GM18867 (cell line): ENCODE data around the gene PLEKHF1.
"Not testable (repeated sequence)": the region's sequence is repeated elsewhere in the genome, so short reads cannot be mapped to it uniquely, and the experiment has no call there.

ENCODE experiments used
- ATAC-seq: cut with Tn5 transposase; IDR thresholded peaks from one replicate; pipeline ENCODE4 v1.9.1; 2021; ENCODE audit warnings: mild to moderate bottlenecking, moderate library complexity; ENCODE audit not compliant: unreplicated experiment

PLEKHF1 gene, protein sequence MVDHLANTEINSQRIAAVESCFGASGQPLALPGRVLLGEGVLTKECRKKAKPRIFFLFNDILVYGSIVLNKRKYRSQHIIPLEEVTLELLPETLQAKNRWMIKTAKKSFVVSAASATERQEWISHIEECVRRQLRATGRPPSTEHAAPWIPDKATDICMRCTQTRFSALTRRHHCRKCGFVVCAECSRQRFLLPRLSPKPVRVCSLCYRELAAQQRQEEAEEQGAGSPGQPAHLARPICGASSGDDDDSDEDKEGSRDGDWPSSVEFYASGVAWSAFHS

GRCh38 chr19:29665215-29665825 lies at the start of gene PLEKHF1:
Gene PLEKHF1 (plus strand): TSS chr19:29665461. CDS start chr19:29673840, 8,379 bp downstream.
- ATAC-seq: peak; percentile 88

- no peak for ATAC-seq
These were observed 49.3 kb upstream of the PLEKHF1 start for GRCh38 chr19:29615891-29616425.

DNA sequence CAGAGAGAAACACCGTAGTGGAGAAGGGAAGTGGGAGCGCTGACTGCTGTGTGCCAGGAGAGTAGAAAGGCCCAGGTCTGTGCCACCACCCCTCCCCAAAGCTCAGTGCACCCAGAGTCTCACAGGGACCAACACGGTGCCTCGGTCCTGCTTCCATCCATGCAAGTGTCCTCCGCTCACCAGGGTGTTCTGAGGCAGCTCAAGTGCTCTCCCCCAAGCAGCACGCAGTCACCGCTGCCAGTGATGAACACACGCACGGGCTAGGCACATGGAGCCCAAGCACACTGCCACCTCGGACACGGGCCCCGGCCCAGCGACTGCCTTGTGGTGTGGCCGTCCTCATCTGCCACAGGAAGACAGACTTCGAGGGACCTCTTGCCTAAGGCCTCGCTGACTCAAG lies 48.7 kb upstream of the PLEKHF1 start:
- ATAC-seq: no peak

- no peak for ATAC-seq
These were observed 47.6 kb upstream of the PLEKHF1 start for GRCh38 chr19:29617366-29618266.

DNA sequence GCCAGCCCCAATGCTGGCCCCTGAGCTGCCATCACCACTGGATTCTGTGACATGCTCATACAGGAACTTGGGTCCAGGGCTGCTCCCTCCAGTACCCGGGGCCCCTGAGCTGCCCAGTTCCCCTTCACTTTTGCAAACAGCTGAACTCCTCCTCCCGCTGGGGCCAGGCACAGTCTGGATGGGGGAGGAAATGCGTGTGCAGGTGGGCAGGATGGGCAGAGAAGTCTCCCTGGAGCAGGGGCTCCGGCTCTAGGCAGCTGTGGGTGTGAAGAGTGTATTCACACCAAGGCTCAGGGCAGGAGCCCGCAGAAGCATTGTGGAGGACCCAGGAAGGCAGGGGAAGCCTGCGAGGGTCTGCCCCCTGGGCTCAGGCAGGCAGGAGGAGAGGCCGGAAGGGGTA lies 46.8 kb upstream of the PLEKHF1 start:
- no peak for ATAC-seq

DNA sequence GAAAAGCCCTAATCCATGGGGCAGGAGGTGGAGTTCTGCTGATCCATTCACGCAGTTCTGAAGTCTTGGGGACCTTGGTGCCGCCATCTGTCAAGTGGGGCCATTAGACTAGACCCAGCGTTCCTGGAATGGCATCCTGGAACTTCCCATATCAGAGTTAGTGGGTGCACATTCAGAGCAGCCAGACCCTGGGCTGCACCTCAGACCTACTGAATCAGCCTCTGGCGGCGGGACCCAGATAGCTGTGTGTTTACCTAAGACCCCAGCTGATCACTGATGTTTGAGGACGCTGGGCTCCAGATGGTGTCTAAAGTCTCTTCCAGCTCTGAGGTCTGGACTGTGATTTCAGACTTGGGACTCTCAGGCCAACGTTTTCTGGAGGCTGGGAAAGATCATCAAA lies 46.4 kb upstream of the PLEKHF1 start:
- ATAC-seq: no peak

DNA sequence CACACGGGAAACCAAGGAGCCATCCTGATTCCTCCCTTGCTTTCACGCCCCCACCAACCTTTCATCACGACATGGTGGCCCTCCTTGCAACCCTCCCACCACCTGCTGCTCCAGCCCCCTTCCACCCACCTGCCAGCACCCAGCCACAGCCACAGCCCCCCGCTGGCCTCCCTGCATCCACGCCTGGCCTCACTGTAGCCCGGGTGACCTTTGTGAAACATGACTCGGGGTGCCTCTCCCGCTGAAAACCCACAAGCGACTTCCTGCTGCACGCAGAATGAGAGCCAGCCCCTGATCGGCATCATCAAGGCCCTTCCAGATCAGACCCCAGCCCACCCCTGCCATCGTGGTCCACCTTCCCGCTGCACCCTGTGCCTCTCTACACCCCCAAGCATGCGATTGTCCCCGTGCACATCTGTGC lies 44.3 kb upstream of the PLEKHF1 start:
- ATAC-seq: no peak

DNA sequence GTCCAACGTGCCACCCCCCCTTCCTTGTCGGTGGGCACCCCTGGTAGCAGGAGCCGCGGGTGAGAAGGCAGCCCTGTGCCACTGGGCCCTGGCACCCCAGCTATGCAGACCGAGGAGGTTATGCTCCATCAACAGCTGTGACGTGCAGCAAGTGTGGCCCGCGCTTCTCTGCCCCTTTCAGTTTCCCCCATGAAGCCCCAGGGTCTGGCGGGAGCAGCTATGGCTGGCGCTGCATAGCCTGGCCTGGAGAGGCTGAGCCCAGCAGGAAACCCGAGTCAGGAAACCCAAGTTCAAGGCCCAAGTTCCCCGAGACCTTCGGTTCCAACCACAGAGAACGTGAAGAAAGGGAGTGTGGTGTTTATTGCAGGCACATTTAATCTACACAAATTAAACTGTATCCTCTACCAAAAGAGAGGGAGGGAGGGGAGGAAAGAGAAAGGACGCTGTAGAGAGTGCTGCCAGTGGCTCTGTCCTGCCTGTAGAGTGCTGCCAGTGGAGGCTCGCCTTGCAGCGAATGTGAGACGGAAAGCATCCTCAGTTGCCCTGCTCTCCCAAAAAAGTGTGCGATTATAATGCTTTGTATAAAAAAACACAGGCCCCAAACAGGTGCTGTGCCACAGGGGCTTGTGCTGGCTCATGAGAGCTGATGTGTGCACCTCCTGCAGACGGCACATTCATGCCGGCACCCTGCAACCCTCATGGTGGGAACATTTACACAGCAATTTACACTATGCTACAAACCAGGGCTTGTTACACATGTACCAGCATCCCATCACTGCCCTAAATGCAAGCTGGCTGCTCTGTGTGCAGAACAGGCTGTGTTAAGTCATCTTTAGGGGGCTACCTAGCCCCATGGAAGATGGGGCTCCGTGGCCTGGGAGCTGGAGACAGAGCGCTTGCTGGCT lies 42.8 kb upstream of the PLEKHF1 start:
- ATAC-seq: peak; percentile 58

DNA sequence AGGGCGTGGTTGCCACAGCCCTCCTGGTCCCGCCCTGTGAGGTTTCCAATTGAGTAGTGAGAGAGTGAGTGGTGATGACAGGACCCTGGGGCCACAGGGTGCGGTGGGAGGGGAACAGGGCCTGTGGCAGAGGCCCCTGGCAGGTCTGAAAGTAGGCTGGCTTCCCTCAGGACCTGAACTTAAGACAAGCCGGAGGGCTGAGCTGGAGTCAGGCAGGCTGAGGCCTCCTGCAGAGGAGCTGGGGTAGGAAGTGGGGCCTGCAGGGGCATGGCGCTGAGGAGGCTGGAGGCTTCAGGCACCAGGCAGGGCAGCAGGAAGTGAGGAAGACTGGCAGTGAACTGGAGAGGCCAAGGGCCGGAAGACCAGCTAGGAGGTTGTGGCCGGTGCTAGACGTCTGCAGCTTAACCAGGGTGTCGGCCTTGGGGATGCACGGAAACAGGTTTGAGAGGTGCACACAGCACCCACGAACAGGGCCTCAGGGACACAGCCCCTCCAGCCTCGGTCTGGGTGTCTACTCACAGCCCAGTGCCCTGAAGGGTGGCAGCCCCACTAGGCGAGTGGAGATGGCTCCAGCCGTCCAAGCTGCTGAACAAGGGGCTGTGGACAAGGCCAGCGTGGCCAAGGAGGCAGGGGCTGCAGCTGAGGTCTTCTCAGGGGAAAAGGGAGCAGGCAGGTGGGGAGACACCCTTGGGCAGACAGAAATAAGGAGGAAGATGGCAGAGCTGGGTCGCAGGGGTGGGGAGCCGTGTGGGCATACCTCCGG lies 41.4 kb upstream of the PLEKHF1 start:
- ATAC-seq: peak; percentile 77

DNA sequence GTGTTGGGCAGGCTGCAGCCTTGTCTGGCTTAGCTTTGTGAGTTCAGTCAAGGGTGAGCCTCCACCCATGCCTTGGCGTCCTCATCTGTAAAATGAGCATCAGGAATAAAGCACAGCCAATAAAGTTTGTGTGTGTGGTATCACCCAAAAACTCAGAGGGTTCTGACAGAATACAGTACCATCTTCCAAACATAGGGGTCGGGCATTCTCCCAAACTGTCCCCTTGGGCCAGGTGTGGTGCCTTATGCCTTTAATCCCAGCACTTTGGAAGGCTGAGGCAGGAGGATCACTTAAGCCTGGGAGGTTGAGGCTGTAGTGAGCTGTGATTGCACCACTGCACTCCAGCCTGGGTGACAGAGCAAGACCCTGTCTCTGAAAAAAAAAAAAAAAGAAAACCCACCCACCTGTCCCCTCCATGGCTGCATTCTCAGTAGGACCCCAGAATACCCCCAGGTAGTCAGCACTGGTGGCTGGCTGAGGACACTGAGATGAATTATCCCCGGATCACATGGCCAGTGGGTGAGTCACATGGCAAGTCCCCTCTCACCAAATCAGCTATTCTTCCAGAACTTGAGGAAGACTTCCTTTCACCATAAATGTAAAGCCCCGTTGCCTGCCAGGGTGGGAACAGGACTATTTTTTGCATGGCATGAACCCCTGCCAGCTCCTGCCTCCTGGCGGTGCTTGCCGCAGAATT lies 40.6 kb upstream of the PLEKHF1 start:
- ATAC-seq: no peak

- ATAC-seq: no peak
These were observed 40.0 kb upstream of the PLEKHF1 start for GRCh38 chr19:29625186-29625651.

DNA sequence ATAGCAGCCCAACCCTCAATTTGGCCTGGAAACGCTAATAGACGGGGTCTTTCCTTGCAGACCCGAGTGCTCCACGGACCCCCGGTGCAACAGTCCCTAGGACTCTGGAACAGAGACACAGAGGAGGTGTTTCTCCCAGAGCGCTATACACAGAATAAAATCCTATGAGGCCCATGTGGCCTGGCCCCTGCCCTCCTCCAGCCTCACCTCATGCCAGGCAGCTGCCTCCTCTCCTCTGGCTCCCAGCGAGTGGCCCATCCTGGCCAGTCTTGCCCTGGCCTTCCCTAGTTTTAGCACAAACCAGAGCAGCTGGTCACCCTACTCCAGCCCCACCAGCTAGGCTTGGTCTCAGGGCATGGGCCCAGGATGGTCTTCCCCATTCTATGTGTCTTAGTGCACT lies 38.9 kb upstream of the PLEKHF1 start:
- no peak for ATAC-seq

GRCh38 chr19:29626832-29627231 lies 38.4 kb upstream of the PLEKHF1 start:
- not testable (repeated sequence) for ATAC-seq

DNA sequence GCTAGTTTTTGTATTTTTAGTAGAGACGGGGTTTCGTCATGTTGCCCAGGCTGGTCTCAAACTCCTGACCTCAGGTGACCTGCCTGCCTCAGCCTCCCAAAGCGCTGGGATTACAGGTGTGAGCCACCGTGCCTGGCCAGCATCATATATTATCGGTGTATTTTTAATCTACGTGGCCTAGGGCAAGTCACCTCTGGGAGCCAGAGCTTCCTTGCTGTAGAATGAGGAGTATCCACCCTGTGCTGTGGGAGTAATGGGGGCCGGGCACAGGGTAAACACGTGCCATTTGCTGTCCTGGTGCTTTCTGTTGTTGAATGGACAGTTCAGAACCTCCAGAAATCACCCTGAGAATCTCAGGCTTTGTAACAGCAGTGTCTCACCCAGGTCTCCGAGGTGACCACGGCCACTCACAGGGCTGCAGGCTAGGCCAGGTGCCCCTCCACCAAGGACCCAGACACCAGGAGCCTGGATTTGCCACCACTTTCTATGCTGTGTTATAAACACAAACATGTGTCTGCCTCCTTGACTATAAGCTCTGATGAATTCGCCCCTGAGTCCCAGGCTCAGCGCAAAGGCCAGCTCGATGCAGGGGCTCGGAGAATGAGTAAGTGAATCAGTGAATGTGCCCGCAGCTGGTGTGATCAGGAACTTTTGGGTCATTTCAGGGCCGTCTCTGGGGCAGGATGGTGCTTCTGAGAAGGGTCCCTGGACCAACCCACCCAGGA lies 36.4 kb upstream of the PLEKHF1 start:
- ATAC-seq: no peak

GRCh38 chr19:29629836-29630534 lies 35.3 kb upstream of the PLEKHF1 start:
- ATAC-seq: no peak

GRCh38 chr19:29630655-29631054 lies 34.6 kb upstream of the PLEKHF1 start:
- ATAC-seq: no peak

DNA sequence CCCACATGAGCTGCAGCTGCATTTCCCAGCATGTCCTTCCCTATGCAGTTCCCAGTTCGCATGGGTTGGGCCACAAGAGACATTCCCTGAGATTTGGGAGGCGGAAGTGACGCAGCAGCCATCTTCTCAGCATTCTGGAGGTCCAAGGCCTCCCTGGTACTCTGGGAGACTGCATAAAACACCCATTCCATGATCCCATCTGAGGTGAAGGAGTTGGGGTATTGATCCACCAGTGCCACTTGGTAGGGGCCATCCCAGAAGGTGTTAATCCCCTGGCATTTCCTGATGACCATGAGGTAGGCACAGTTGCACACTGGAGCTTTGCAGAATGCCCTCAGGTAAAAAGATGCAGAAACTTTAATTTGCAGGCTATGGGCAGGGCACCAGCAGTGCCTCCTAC lies 33.8 kb upstream of the PLEKHF1 start:
- no peak for ATAC-seq

- ATAC-seq: no peak
These were observed 31.3 kb upstream of the PLEKHF1 start for GRCh38 chr19:29634002-29634401.
